SU-DHL-6 (cell line): ENCODE results near the gene ZFYVE1.

Source experiments
- CTCF ChIP-seq: fragments of 200-600 bp; sonication (generic); IDR thresholded peaks from one replicate; pipeline ENCODE4 v1.5.1; 2017; ENCODE audit warnings: antibody characterized with exemption, mild to moderate bottlenecking, low read length, moderate library complexity; ENCODE audit not compliant: insufficient read depth, poor library complexity, severe bottlenecking
- EZH2phosphoT487 ChIP-seq: fragments of 200-600 bp; sonication (generic), shearing (Covaris generic); conservative IDR thresholded peaks from 2 replicates; pipeline ENCODE4 v1.6.1; 2018; ENCODE audit warnings: mild to moderate bottlenecking, antibody characterized with exemption, low read length, moderate library complexity, mixed read lengths

GRCh38 chr14:72941286-72941985 is 85.5 kb downstream of the ZFYVE1 start:
- TF ChIP-seq CTCF (no peak), EZH2phosphoT487 (no peak)
